Sigmoid colon (tissue), 4 donors: ENCODE data around the gene FJX1.

Source experiments
- CTCF ChIP-seq, 4 experiments: fragments of 450-650 bp in 3 of 4; fragments of 200-600 bp in 1 of 4; IDR thresholded peaks; one replicate each; pipeline ENCODE4 v1.5.1; 2016 to 2019; ENCODE audit warnings: antibody characterized with exemption in 4 of 4, mild to moderate bottlenecking in 3 of 4, moderate library complexity in 2 of 4
- EP300 ChIP-seq, 4 donors: sonication (generic); formaldehyde crosslinking; IDR thresholded peaks; one replicate each; pipeline ENCODE4 v1.6.1; 2017; ENCODE audit warnings: antibody characterized with exemption in 4 of 4
- POLR2A ChIP-seq, 2 donors: fragments of 450-650 bp; IDR thresholded peaks; one replicate each; pipeline ENCODE4 v1.6.1; 2016; ENCODE audit warnings: antibody characterized with exemption in 2 of 2, mild to moderate bottlenecking in 2 of 2, moderate library complexity in 2 of 2
- POLR2AphosphoS5 ChIP-seq, 4 donors: sonication (generic); formaldehyde crosslinking; IDR thresholded peaks; one replicate each; pipeline ENCODE4 v1.6.1; 2017; ENCODE audit warnings: antibody characterized with exemption in 4 of 4

- no peak for TF ChIP-seq CTCF (IDR thresholded peaks at IDR 0.05)
- no peak for TF ChIP-seq POLR2AphosphoS5 (IDR thresholded peaks at IDR 0.05)
- no peak for TF ChIP-seq POLR2A (IDR thresholded peaks at IDR 0.05)
- no peak for TF ChIP-seq EP300 (IDR thresholded peaks at IDR 0.05)
Observed at GRCh38 chr11:35635933-35636332, 17.7 kb downstream of the FJX1 start.
